Fibroblast of skin of back (primary cell): ENCODE measurements around the gene RCOR1.
A peak's percentile ranks its signal among the peaks of the same experiment; 100 is the strongest.
"Not testable (repeated sequence)": the region's sequence is repeated elsewhere in the genome, so short reads cannot be mapped to it uniquely, and the experiment has no call there.

ENCODE experiments used
- DNase-seq: peaks from one replicate; pipeline ENCODE4 v3.0.0-alpha.2; 2013

RCOR1 gene

DNA sequence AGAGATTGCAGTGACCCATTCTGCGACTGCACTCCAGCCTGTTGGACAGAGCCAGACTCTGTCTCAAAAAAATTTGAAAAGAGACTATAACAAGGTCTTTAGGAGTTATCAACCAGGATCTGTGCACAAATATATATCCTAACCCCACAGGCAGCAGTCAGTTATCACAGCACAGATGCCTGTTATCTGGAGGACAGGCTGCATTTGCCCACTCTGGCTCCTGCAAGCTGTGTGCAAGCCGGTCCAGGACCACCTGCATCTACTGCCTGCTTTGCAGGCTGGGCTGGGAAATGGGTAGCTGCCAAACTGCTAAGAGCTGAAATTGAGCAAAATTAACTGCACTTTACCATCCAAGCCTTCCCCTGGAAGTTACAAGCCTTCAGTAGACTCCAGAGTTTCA lies 21.4 kb upstream of the RCOR1 start:
- DNase-seq: no peak

DNA sequence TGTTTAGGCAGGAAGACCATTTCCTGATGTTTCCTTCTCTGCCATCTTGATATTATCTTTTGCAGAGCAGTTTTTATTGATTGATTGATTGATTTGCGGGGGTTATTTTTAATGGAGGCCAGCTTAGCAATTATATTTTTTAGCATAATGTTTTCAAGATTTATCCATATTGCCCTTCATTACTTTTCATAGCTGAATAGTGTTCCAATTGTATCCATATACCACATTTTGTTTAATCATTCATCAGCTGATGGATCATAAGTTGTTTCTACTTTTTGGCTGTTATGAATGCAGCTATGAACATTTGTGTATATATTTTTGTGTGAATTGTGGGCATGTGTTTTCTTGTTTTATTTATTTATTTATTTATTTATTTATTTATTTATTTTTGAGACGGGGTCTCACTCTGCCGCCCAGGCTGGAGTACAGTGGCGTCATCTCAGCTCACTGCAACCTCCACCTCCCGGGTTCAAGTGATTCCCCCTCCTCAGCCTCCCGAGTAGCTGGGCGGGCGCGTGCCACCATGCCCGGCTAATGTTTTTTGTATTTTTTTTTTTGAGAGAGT lies 20.9 kb upstream of the RCOR1 start:
- DNase-seq: no peak

DNA sequence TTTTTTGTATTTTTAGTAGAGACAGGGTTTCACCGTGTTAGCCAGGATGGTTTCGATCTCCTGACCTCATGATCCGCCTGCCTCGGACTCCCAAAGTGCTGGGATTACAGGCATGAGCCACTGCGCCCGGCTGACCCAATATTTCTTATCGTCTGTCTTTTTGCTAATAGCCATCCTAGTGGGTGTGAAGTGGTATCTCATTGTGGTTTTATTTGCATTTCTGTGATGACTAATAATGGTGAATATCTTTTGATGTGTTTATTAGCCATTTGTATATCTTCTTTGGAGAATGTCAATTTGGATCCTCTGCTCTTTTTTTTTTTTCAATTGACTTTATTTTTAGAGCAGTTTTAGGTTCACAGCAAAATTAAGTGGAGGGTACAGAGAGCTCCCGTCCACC lies 19.3 kb upstream of the RCOR1 start:
- DNase-seq: not testable (repeated sequence)

DNA sequence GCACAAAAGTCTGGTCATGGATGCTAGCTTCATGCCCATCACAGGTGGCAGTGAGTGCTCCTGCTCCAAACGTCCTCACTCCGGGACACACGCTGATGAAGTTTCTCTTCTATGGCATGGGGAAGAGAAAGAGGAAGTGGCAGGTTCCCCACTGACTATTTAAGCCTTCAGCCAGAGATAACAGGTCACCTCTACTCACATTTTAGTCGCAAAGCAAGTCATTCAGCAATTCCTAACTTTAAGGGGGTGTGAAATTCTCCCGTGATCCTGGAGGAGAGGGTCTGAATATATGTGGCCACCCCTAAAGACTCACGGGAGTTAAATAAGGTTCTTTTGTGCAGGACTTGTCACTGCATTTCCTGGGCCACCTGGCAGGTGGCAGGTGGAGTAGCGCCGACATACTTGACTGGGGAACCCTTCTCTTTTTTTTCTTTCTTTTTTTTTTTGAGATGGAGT lies 18.8 kb upstream of the RCOR1 start:
- DNase-seq: no peak

DNA sequence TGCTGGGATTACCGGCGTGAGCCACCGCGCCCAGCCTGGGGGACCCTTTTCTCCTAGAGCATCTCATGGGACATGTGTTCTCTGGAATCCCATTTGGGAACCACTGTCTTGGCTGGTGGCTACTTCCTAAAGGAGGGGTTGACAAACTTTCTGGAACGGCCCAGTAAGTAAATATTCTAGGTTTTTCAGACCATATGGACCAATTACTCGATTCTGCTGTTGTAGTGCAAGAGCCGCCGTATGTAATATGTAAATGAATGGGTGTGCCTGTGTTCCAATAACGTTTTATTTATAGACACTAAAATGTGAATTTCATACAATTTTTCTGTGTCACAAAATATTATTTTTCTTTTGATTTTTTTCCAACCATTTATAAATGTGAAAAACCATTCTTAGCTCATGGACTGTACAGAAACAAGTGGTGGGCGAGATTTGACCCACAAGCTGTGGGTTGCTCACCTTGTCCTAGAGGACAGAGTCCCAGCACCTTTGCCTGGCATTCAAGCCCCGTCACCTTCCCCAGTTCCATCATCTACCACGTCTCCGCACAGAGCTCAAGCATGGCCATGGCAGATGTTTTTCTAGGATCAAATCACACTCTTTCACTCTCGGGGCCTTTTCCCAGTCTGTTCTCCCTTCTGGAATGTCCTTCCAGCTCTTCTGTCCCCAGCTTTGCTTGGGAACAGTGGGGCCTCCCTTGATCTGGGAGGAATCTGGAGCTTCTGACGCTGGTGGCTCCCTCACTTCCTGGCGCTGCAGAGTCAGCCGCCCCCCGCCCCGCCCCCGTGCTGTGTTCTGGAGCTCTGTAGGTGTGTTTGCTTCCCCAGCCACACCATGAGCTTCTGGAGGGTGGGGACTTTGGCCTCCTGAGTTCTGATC lies 17.9 kb upstream of the RCOR1 start:
- DNase-seq: peak; percentile 53

DNA sequence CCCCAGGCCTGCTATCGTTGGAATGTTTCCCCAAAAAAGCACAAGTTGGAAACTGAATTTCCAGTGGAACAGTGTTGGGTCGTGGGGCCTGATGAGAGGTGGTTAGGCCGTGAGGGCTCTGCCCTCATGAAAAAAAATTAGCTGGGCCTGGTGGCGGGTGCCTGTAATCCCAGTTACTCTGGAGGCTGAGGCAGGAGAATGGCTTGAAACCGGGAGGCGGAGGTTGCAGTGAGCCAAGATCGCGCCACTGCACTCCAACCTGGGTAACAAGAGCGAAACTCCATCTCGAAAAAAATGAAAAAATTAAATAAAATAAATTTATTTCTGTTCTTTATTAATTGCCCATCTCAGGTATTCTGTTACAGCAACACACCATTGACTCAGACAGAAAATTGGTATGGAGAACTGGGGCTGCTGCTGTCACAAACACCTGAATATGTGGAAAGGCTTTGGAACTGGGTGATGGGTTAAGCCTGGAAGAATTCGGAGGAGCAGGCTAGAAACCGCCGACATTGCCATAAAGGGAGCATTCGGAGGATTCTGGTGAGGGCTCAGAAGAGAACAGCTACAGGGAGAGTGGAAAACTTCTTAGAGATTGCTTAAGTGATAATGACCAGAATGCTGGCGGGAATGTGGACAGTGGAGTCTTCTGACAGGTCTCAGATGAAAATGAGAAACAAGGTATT lies 17.1 kb upstream of the RCOR1 start:
- DNase-seq: no peak

DNA sequence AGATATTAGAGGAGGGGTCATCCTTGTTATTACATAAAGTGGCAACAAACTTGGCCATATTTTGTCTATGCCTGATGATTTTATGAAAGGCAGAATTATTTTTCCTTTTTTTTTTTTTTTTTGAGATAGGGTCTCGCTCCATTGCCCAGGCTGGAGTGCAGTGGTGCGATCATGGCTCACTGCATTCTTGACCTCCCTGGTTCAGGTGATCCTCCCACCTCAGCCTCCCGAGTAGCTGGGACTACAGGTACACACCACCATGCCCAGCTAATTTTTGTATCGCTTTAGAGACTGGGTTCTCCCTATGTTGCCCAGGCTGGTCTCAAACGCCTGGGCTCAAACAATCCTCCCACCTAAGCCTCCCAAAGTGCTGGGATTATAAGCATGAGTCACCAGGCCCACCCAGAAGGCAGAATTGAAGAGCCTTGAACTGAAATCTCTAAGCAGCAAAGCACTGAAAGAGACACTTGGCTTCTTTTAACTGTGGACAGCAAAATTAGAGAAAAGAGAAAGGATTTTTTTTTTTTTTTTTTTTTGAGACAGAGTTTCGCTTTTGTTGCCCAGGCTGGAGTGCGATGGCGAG lies 16.5 kb upstream of the RCOR1 start:
- peak; percentile 31 for DNase-seq

DNA sequence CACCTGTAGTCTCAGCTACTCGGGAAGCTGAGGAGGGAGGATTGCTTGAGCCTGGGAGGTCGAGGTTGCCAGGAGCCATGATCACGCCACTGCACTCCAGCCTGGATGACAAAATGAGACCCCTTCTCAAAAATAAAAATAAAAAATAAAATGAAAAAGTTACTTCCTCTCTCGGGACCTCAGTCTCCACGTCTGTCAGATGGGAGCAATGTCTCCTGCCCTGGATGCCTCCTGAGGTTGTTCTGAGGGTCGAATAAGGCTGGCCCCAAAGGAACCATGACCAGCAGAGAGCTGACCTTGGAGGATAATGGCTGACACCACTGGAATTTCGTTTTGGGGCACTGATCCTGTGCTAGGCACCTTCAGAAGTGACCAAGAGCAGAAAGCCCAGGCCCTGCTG lies 13.6 kb upstream of the RCOR1 start:
- no peak for DNase-seq

DNA sequence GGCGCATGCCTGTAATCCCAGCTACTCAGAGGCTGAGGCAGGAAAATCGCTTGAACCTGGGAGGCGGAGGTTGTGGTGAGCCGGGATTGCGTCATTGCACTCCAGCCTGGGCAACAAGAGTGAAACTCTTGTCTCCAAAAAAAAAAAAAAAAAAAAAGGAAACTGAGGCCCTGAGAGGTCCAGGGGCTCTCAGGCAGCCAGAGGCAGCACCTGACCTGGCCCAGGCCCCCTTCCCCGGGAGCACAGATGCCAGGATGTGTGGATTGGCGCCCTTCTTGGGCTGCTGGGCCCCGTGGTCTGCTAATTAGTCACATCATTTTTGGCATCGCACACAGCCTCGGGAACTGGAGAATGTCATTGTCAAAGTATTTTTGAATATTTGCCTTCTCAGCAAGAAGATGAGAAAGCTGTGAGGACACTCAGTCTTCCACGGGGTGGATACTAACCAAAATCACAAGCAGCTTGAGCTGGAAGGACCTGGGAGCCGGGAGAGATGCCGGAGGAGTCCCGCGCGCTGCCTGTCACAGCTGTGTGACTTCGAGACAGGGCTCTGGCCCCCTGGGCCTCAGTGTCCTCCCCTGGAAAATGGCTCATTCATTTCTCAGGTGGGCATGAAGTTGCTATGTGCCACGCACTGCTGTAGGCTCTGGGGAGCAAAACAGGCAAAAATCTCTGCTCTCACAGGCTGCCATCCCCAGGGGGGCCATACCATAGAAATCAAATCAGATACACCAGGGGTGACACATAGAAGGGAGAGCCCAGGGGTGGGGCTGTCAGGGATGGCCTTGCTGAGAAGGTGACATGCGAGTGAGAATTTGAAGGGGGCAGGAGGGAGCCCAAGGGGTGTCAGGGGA lies 12.5 kb upstream of the RCOR1 start:
- peak; percentile 92 for DNase-seq

DNA sequence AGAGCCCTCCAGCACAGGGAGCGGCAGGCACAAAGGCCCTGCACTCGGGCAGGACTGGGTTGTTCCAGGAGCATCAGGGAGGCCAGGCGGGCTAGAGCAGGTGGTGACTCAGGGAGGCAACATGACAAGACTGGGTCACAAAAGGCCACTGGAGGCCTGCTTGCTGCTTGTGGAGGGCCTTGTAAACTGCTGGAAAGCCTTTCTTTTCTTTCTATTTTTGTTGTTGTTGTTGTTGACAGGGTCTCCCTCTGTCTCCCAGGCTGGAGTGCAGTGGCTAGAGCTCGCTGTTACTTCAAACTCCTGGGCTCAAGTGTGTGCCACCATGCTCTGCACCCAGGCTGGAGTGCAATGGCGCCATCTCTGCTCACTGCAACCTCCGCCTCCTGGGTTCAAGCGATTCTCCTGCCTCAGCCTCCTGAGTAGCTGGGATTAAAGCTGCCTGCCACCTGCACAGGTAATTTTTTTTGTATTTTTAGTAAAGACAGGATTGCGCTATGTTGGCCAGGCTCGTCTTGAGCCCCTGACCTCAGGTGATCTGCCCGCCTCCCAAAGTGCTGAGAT lies 11.8 kb upstream of the RCOR1 start:
- DNase-seq: no peak

DNA sequence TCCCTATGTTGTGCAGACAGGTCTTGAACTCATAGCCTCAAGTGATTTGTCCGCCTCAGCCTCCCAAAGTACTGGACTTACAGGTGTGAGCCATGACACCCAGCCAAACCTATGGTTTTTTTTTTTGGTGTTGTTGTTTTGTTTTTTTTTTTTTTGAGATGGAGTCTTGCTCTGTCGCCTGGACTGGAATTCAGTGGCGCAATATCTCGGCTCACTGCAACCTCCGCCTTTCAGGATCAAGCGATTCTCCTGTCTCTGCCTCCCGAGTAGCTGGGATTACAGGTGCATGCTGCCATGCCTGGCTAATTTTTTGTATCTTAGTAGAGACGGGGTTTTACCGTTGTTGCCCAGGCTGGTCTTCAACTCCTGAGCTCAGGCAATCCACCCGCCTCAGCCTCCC lies 11.3 kb upstream of the RCOR1 start:
- DNase-seq: no peak

DNA sequence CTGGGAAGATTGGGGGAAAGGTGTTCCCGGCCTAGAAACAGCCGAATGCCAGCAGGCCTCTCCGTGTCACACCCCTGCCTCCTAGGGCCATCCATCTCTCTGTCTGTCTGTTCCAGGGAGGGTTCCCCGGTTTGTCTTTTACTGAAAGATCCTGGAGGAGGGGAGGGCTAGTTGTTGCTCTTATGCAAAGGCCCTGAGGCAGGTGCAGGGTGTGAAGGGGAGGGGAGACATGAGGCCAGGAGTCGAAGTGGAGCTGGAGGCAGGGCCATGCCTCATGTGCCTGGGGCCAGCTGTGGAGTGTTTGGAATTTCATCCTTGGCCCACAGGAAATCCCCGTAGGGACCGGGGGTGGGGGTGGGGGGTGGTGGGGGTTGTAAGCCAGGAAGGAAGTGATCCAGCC lies 8.7 kb upstream of the RCOR1 start:
- DNase-seq: peak; percentile 27

DNA sequence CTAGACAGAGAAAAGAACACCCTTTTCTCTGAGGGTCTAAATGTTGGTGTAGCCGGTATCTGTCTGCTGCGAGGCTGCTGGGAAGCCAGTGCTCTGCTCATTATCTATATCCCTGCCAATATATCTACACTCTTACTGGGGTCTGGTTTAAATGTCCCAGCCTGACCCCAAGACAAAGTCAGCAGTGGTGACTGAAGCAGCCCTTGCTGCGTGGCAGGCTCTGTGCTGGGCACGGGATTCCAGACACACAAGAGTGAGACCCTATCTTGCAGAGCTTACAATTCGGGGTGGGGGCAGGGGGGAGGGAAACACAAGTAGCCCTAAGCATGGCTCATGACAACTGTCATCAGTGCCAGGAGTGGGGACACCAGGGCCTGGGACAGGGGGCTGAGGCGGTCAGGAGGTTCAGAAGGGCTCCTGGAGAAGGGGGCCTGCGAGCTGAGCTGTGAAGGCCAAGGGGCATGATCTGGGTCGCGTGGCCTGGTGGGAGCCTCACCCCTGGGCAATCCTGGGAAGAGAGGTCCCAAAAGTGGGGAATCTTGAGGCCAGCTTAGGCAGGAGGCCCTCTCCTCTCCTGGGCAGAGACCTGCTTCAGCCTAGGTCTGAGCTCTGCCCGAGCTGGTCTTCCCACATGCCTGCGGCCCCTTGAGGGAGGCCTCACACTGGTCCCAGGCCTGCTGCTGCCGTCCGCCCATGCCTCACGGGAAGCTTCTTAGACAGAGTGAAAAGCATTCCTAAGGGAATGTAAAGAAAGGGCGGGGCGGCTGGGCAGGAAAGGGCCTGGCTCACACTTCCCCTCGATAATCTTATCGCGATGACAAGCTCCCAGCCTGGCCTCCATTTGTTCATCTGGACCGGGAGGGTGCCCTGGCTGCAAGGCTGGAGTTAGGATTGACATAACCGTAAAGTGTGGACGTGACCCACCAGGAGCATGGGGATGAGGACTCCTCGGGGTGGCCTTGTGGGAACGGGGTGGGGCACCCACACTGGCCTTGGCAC lies 7.3 kb upstream of the RCOR1 start:
- peak; percentile 74 for DNase-seq

DNA sequence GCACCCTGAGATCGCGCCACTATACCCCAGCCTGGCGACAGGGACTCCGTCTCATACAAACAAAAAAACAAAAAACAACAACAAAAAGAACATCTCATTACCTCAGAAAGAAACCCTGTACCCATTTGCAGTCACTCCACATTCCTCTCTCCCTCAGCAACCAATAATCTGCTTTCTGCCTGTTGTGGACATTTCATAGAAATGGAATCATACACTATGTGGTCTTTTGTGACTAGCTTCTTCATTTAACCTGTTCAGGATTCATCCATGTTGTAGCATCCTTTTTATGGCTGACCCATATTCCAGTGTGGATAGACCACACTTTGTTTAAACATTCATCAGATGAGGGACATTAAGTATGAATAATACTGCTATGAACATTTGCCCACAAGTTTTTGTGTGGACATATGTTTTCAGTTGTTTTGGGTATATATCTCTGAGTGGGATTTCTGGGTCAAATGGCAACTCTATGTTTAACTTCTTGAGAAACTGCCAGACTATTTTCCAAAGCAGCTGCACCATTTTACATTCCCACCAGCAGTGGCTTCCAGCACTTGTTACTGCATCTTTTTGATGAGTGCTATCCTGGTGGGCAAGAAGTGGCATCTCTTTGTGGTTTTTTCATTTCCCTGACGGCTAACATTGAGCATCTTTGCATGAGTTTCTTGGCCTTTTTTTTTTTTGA lies 5.9 kb upstream of the RCOR1 start:
- DNase-seq: peak; percentile 29

DNA sequence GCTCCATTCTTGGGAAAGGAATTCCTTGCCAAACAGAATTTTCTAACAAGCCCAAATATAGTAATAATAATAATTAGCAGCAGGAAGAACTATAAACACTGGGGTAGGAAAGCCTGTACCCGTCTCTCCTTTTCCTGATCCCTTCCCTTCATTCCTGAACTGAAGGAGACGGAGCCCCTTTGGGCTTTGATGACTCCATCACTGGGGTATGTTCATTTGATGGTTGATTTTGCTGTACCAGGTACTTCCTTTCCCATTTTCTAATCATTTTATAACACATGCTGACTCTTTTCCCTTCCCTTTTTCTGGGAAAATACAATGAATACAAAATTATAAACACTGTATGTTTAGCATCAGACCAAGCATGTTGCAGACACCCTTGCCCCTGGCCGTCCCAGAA lies 3.6 kb upstream of the RCOR1 start:
- peak; percentile 42 for DNase-seq

DNA sequence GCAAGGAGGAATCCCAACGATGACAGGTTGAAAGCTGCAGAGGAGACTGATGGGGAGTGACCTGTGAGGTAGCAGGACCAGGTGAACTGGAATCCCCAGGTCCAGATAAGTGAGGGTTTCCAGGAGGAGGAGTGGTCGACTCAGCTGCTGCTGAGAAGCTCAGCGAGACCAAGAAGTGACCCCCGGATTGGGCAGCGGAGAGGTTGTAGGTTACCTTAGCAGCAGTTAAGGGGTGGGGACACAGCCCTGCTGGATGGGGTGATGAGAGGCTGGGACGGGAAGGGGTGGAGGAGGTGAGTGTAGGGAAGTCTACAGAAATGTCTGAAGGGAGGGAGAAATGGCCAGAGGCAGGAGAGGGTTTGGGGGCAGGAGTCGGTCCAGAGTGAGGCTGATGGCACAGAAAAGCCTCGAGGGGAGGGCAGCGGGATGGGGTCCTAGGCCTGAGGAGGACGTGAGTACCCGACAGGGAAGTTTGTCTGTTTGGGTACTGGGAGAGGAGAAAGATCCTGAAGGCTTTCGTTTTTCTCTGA lies 2.6 kb upstream of the RCOR1 start:
- DNase-seq: no peak

DNA sequence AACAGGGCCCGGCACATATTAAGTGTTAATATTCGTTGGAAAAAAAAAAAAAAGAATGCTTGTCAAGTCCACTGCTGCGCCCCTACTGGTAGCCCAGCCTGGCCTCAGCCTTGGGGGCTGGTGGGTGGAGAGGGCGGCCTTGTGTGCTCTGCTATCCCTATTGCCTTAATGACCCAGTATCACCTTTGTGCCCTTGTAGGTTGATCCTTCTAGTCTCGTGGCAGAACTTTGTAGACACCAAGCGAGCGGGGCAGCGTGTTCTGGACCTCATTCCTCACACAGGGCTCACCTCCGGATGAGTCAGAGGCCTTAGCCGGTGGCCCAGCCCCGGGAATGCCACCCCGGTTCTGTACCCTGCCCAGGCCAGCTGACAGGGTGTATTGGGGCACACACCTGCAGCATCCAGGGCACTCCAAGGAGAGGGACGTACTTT lies 1.8 kb upstream of the RCOR1 start:
- DNase-seq: peak; percentile 29

DNA sequence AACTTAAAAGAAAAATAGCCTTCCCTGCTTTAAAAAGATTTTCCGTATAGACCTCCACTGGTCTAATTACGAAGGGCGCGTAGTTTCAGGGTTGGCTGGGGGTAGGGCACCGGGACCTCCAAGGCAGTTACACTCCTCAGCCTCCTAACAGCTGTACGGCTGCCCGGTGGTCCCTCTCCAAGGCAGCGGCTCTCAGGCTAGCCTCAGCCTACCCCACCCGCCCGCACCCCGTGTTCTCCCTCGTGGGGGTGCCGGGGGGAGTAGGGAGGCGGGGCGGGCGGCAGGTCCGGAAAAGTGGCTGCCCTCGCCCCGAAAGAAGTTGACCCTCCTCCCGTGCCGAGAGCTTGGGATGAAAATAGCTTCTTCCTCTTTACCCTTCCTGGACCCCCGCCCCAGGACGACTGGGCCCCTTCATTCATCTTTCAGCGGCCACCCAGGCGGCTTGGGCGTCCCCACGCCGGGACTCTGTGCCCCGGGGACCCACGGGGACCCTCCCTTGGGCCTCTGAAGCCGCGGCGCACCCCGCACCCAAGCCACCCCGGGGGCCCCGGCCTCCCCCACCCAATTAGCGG lies 991 bp upstream of the RCOR1 start:
- DNase-seq: peak; percentile 26

DNA sequence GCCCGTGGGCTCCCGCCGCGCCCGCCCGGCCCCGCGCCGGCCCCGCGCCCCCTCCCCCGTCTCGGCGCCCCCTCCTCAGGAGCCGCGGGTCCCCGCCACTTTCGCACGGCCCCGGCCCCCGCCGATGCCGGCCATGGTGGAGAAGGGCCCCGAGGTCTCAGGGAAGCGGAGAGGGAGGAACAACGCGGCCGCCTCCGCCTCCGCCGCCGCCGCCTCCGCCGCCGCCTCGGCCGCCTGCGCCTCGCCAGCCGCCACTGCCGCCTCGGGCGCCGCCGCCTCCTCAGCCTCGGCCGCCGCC lies 263 bp downstream of the RCOR1 start:
- DNase-seq: no peak
